Measurements from ENCODE around the gene CCHCR1. TPM values are rescaled to one million over a fixed set of nuclear protein-coding genes. Genes with fewer than 3 reads are reported as not detected.
A peak's percentile ranks its signal among the peaks of the same experiment; 100 is the strongest.

The CCHCR1 gene
- total and polyA plus RNA-seq, 2 experiments from 2014 or later: 19.8 to 46.7 TPM

GRCh38 chr6:31138982-31139381, 18.6 kb downstream of the CCHCR1 start, which contains the start of gene PSORS1C2:
Gene PSORS1C2 (minus strand): TSS chr6:31139066. CDS start chr6:31139026, 40 bp downstream.
- Mint-ChIP-seq H3K9me3 (peaks cover 8% of the 10 kb centered on the region; the same call in 2 of the 3 replicates), H3K4me3 (peak within 1 kb of the TSS; percentile 40; the same call in 1 of the 3 replicates), H3K36me3 (ENCODE audit: low read depth) (peaks cover 14% of the 10 kb centered on the region), H3K27ac (peak within 1 kb of the TSS; percentile 50; the same call in 1 of the 2 replicates), H3K4me1 (peaks cover 44% of the 10 kb centered on the region), H3K27me3 (ENCODE audit: insufficient read depth, low read depth, poor library complexity) (peaks cover 14% of the 10 kb centered on the region)
- H3F3A ChIP-seq (replicated peaks; ENCODE audit: low read depth): no peaks in the 10 kb centered on the region
- peak within 1 kb of the TSS; percentile 40; the same call in 1 of the 2 replicates for H3K4me2 ChIP-seq
- H3K9me2 ChIP-seq (ENCODE audit: insufficient read depth): 0 out of 2 replicates have a peak, but pooled peaks cover 3% of the 10 kb centered on the region
- no peaks in the 10 kb centered on the region for H3K27me3 ChIP-seq (ENCODE audit: insufficient read depth)
- TF ChIP-seq EZH2phosphoT487 (IDR thresholded peaks at IDR 0.05; ENCODE audit: unreplicated experiment) (no peak), NANOG (IDR thresholded peaks at IDR 0.05; ENCODE audit: borderline replicate concordance) (no peak), CTCF (conservative IDR thresholded peaks at IDR 0.05; ENCODE audit: low read depth in 2 of 2) (no peak), ZNF462 (CRISPR knock-in tag; IDR thresholded peaks at IDR 0.05) (no peak), POLR2AphosphoS5 (IDR thresholded peaks at IDR 0.05; ENCODE audit: low read depth) (no peak), ZNF114 (CRISPR knock-in tag; IDR thresholded peaks at IDR 0.05) (no peak), ETS1 (IDR thresholded peaks at IDR 0.05) (no peak), JUNB (IDR thresholded peaks at IDR 0.05; ENCODE audit: unreplicated experiment) (no peak), STAT1 (IDR thresholded peaks at IDR 0.05; ENCODE audit: unreplicated experiment) (no peak), ZNF331 (CRISPR knock-in tag; IDR thresholded peaks at IDR 0.05; ENCODE audit: low read depth) (no peak), CREB1 (CRISPR knock-in tag; IDR thresholded peaks at IDR 0.05; ENCODE audit: low read depth) (no peak), EZH2 (IDR thresholded peaks at IDR 0.05; ENCODE audit: low read depth, unreplicated experiment) (no peak)
- TF ChIP-seq, protein P1, sequence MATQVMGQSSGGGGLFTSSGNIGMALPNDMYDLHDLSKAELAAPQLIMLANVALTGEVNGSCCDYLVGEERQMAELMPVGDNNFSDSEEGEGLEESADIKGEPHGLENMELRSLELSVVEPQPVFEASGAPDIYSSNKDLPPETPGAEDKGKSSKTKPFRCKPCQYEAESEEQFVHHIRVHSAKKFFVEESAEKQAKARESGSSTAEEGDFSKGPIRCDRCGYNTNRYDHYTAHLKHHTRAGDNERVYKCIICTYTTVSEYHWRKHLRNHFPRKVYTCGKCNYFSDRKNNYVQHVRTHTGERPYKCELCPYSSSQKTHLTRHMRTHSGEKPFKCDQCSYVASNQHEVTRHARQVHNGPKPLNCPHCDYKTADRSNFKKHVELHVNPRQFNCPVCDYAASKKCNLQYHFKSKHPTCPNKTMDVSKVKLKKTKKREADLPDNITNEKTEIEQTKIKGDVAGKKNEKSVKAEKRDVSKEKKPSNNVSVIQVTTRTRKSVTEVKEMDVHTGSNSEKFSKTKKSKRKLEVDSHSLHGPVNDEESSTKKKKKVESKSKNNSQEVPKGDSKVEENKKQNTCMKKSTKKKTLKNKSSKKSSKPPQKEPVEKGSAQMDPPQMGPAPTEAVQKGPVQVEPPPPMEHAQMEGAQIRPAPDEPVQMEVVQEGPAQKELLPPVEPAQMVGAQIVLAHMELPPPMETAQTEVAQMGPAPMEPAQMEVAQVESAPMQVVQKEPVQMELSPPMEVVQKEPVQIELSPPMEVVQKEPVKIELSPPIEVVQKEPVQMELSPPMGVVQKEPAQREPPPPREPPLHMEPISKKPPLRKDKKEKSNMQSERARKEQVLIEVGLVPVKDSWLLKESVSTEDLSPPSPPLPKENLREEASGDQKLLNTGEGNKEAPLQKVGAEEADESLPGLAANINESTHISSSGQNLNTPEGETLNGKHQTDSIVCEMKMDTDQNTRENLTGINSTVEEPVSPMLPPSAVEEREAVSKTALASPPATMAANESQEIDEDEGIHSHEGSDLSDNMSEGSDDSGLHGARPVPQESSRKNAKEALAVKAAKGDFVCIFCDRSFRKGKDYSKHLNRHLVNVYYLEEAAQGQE (IDR thresholded peaks at IDR 0.05; ENCODE audit: unreplicated experiment): no peak
- DNase-seq (ENCODE audit: low spot score) (no peak), ATAC-seq (no peak)
- H3K79me2 ChIP-seq (replicated peaks; ENCODE audit: insufficient read depth): no peaks in the 10 kb centered on the region
- peak within 1 kb of the TSS; percentile 32; the same call in 1 of the 2 replicates for H3K4me3 ChIP-seq
- no peak within 1 kb of the TSS; the same call in 1 of the 2 replicates for H3K27ac ChIP-seq (ENCODE audit: low read depth)
- peaks cover 7% of the 10 kb centered on the region; the same call in 1 of the 2 replicates for H3K36me3 ChIP-seq (ENCODE audit: insufficient read depth)
- H2AFZ ChIP-seq: no peak within 1 kb of the TSS
- peaks cover 7% of the 10 kb centered on the region; the same call in 1 of the 2 replicates for H3K4me1 ChIP-seq (ENCODE audit: insufficient read depth)
- no peaks in the 10 kb centered on the region for H4K20me1 ChIP-seq (replicated peaks; ENCODE audit: insufficient read depth)
